Left lung (tissue), 10 donors: Measurements from ENCODE around the gene MAJIN. TPM values are rescaled to one million over a fixed set of nuclear protein-coding genes. Genes with fewer than 3 reads are reported as not detected.

Experiments used
- ATAC-seq: fragments of 200-7000 bp; cut with Tn5 transposase; one replicate; pipeline ENCODE4 v1.9.1; 2020; ENCODE audit warnings: moderate library complexity
- DNase-seq, 4 donors: peaks; one replicate each; pipeline ENCODE4 v3.0.0-alpha.2; 2013 to 2020
- H3K27ac ChIP-seq, 2 donors: fragments of 200-600 bp; sonication (generic) in 1 of 2; one replicate each; pipeline versions ENCODE4 v1.5.0 to v1.8.0; 2020 to 2021
- H3K27me3 ChIP-seq, 2 donors: fragments of 200-600 bp; sonication (generic) in 1 of 2; one replicate each; pipeline versions ENCODE4 v1.5.0 to v1.8.0; 2020 to 2021
- H3K36me3 ChIP-seq, 2 donors: fragments of 200-600 bp; sonication (generic) in 1 of 2; one replicate each; pipeline versions ENCODE4 v1.5.0 to v1.8.0; 2020 to 2021
- H3K4me1 ChIP-seq, 2 donors: fragments of 200-600 bp; one replicate each; pipeline ENCODE4 v1.8.0; 2021
- H3K4me3 ChIP-seq, 2 donors: fragments of 200-600 bp; sonication (generic) in 1 of 2; one replicate each; pipeline versions ENCODE4 v1.5.0 to v1.8.0; 2020 to 2021; ENCODE audit warnings: mild to moderate bottlenecking in 1 of 2
- H3K9me3 ChIP-seq, 2 donors: fragments of 200-600 bp; sonication (generic) in 1 of 2; one replicate each; pipeline versions ENCODE4 v1.5.0 to v1.8.0; 2020 to 2021
- CTCF ChIP-seq, 2 donors: fragments of 200-600 bp; sonication (generic) in 1 of 2; IDR thresholded peaks; one replicate each; pipeline versions ENCODE4 v1.5.0 to v1.8.0; 2021; ENCODE audit warnings: antibody characterized with exemption in 2 of 2
- intact Hi-C, 2 donors: fragments of 100-400 bp; cut with DNase I; formaldehyde crosslinking; loops; one replicate each; pipeline versions ENCODE4 v1.11.2 to v1.14.2; 2022
- polyA plus RNA-seq, 6 donors: library from polyadenylated mRNA; unstranded; fragments of 120-200 nt; gene quantifications; one replicate each; pipeline ENCODE4 v1.2.1, GENCODE V29; 2013; ENCODE audit not compliant: insufficient read length in 6 of 6
- total RNA-seq, 2 donors: library from RNA; stranded (reverse); fragmentation: NEBNext Ultra II Directional; extraction: Animal tissue kit (Norgen Biotek cat#: 25700); gene quantifications; one replicate each; pipeline ENCODE4 v1.2.1, GENCODE V29; 2021
- donor health status: DM: no; HTN: yes; CAD: no.
- donor health status: DM: no; HTN: no; CAD: no.

MAJIN gene
- total and polyA plus RNA-seq, 8 donors: 0.11 to 0.14 TPM; not detected in 6

- no peaks in the 10 kb centered on the region for H3K27me3 ChIP-seq
- H3K4me1 ChIP-seq: peaks cover 3 to 6% of the 10 kb centered on the region in 2 donors
- intact Hi-C loops: no loop called here
- TF ChIP-seq CTCF (IDR thresholded peaks at IDR 0.05): no peak
- ATAC-seq (no peak), DNase-seq (no peak)
- no peaks in the 10 kb centered on the region for H3K9me3 ChIP-seq
- H3K27ac ChIP-seq: no peak overlapping the region
- peaks cover 0 to 87% of the 10 kb centered on the region in 2 donors for H3K36me3 ChIP-seq
- H3K4me3 ChIP-seq: no peak overlapping the region
These were observed 61.3 kb downstream of the MAJIN start for GRCh38 chr11:64910451-64911093.

GRCh38 chr11:64909653-64910343, 62.1 kb downstream of the MAJIN start:
- Histone ChIP-seq H3K9me3 (no peaks in the 10 kb centered on the region), H3K4me1 (no peaks in the 10 kb centered on the region), H3K4me3 (no peak overlapping the region), H3K27me3 (no peaks in the 10 kb centered on the region), H3K27ac (no peak overlapping the region), H3K36me3 (peaks cover 0 to 95% of the 10 kb centered on the region in 2 donors)
- DNase-seq (no peak), ATAC-seq (no peak)
- intact Hi-C loops: no loop called here
- no peak for TF ChIP-seq CTCF (IDR thresholded peaks at IDR 0.05)

GRCh38 chr11:64908766-64909165, 63.1 kb downstream of the MAJIN start:
- H3K27ac ChIP-seq: no peak overlapping the region
- no peaks in the 10 kb centered on the region for H3K27me3 ChIP-seq
- no peak for TF ChIP-seq CTCF (IDR thresholded peaks at IDR 0.05)
- intact Hi-C loops: no loop called here
- ATAC-seq: no peak
- no peak for DNase-seq
- peaks cover 0 to 100% of the 10 kb centered on the region in 2 donors for H3K36me3 ChIP-seq
- no peak overlapping the region for H3K4me3 ChIP-seq
- no peaks in the 10 kb centered on the region for H3K4me1 ChIP-seq
- no peaks in the 10 kb centered on the region for H3K9me3 ChIP-seq

- Histone ChIP-seq H3K4me3 (no peak overlapping the region), H3K36me3 (peaks cover 0 to 100% of the 10 kb centered on the region in 2 donors), H3K27me3 (no peaks in the 10 kb centered on the region), H3K4me1 (no peaks in the 10 kb centered on the region), H3K27ac (no peak overlapping the region), H3K9me3 (no peaks in the 10 kb centered on the region)
- ATAC-seq (no peak), DNase-seq (no peak)
- TF ChIP-seq CTCF (IDR thresholded peaks at IDR 0.05): no peak
- intact Hi-C loops: no loop called here
These were observed 65.6 kb downstream of the MAJIN start for GRCh38 chr11:64906314-64906635.

- Histone ChIP-seq H3K9me3 (no peaks in the 10 kb centered on the region), H3K4me3 (no peak overlapping the region), H3K4me1 (no peaks in the 10 kb centered on the region), H3K27ac (no peak overlapping the region), H3K27me3 (no peaks in the 10 kb centered on the region), H3K36me3 (peaks cover 0 to 100% of the 10 kb centered on the region in 2 donors)
- no peak for ATAC-seq
- TF ChIP-seq CTCF (IDR thresholded peaks at IDR 0.05): no peak
- no peak for DNase-seq
- intact Hi-C loops: no loop called here
These were observed 66.2 kb downstream of the MAJIN start for GRCh38 chr11:64905516-64906313.
